ENCODE data around the gene ANKLE1.

DNA sequence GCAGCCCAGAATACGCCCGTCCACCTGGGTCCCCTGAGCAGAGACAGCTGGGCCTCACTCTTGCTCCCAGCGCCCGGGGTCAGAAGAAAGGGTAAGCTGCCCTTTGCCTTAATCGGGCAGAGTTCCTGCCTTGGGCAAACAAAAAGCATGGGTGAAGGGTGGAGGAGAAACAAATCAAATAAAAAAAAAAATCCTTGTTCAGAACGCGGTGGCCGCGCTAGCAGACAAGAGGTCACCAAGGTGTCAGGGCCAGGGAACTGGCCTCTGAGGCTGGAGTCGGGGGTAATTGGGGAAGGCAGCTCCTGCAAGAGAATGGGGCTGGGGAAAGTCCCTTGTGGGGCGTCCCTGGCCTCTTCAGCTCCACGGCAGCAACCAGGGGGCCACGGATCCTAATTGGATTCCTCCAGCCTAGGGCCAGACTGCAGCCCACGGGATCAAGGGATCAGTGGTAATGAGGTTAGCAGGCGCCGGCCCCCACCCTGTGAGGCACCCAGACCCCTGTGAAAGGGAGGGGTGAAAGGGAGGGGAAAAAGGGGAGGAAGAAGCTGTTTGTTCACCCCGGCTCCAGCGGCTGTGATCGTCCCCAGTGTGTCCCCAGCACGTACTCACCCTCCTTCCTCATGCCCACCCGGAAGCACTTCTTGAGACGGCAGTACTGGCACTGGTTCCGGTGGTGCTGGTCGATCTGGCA is 41.5 kb upstream of the ANKLE1 start:
- TF ChIP-seq, protein P1, sequence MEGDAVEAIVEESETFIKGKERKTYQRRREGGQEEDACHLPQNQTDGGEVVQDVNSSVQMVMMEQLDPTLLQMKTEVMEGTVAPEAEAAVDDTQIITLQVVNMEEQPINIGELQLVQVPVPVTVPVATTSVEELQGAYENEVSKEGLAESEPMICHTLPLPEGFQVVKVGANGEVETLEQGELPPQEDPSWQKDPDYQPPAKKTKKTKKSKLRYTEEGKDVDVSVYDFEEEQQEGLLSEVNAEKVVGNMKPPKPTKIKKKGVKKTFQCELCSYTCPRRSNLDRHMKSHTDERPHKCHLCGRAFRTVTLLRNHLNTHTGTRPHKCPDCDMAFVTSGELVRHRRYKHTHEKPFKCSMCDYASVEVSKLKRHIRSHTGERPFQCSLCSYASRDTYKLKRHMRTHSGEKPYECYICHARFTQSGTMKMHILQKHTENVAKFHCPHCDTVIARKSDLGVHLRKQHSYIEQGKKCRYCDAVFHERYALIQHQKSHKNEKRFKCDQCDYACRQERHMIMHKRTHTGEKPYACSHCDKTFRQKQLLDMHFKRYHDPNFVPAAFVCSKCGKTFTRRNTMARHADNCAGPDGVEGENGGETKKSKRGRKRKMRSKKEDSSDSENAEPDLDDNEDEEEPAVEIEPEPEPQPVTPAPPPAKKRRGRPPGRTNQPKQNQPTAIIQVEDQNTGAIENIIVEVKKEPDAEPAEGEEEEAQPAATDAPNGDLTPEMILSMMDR (conservative IDR thresholded peaks at IDR 0.05; ENCODE audit: low read length), result no peak
- TF ChIP-seq EZH2phosphoT487 (IDR thresholded peaks at IDR 0.05; ENCODE audit: borderline replicate concordance), result no peak
